ENCODE results near the gene PTX4.
"Not testable (repeated sequence)": the region's sequence is repeated elsewhere in the genome, so short reads cannot be mapped to it uniquely, and the experiment has no call there.

PTX4 gene

GRCh38 chr16:1481906-1482835, 6.6 kb downstream of the PTX4 start:
- DNase-seq (ENCODE audit: low spot score) = no peak

DNA sequence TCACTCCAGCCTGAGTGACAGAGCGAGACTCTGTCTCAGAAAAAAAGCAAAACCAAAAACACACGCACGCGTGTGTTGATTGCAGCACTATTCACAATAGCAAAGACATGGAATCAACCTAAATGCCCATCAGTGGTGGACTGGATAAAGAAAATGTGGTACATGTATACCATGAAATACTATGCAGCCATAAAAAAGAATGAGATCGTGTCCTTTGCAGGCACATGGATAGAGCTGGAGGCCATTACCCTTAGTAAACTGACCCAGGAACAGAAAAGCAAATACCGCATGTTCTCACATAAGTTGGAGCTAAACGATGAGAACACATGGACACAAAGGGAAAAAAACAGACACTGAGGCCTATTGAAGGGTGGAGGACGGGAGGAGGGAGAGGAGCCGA, 9.8 kb downstream of the PTX4 start:
- DNase-seq (ENCODE audit: low spot score) = not testable (repeated sequence)

GRCh38 chr16:1477033-1477432, 11.7 kb downstream of the PTX4 start:
- DNase-seq (ENCODE audit: low spot score) = no peak

DNA sequence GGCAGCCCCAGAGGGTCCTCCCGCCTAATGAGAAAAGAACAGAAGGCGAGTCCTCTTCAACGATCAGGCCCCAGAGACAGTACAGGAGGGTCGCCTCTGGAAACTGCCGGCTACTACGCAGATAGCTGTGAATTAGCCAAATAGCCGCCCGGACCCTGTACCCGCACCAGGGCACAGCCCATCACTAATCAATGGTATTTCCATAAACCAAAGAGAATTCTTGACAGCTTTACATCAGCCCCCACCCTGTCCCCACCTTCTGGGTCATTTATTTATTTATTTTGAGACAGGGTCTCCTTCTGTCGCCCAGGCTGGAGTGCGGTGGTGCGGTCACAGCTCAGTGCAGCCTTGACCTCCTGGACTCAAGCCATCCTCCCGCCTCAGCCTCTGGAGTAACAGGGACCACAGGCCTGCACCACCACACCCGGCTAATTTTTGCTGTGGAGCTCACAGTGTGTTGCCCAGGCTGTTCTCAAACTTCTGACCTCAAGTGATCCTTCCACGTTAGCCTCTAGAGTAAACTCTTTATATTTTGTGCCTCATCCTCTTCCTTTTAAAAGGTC, 13.1 kb downstream of the PTX4 start:
- DNase-seq (ENCODE audit: low spot score) = no peak

DNA sequence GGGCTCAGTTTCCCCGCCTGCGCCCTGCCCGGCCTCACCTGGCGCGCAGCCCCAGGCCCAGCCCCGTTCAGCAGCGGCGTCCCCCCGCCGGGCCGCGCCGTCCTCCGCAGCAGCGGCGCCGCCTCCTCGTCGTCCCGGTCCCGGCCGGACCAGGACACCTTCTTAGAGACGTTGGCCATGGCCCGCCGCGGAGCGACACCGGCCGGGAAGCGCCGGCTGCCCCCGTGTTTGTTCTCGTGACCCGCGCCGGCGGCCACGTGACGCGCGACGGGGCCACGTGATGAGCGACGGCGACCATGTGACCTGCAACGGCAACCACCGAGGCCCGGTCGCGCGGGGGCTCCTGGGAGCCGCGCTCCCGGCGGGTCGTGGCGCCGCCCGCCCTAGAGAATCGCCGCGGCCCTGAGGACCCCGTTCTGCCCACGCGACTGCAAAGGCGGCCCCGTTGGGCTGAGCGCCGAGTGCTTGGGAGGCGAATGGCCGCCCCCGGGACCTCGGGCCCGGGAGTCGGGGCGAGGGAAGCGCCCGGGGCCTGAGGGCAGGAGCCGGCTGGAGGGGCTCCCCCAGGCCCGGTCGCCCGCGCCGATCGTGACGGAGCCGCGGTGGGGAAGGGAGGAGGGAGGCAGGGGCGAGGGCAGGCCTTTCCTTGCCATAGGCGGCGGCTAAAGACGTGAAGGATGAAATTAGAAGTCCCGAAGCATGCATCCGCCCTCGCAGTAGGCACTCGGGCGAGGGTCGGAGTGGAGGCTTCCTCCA, 13.8 kb downstream of the PTX4 start, which contains the start of gene CLCN7:
Gene CLCN7, minus strand, starts transcription at position 233 of the 756 bp plus-strand sequence. Its CDS starts 54 bp downstream, at position 179.
- peak; percentile 71 for DNase-seq (ENCODE audit: low spot score)

DNA sequence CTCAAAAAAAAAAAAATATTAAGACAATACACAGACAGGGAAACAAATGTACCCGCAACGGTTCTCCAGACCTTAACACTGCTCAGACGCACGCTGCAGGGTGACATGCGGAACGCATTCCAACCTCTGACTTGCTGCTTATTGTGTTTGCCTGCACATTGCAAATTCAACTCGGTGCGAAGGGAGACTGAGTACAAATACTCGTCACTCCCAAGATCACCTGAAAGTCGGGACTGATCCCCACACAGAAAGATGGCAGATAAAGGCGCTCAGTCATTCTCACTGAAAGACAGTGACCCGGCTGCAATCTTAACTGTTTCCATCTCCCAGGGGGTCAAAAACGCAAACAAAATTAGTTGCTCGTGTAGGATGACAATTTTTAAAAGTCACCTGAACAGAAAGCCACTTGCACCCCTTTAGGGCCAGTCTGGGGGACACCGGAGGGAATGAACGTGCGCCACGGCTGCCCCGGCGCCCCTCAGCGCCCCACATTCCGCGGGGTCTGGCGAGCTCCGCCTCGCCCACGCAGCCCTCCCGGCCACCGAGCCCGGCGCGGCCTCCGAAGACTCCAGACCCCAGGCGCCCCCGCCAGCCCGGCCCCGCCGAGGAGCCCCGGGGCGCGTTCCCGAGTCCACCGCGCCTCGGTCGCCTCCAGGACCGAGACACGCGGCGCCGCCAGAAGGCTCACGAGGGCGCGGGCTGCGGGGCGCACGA, 14.5 kb downstream of the PTX4 start:
- no peak for DNase-seq (ENCODE audit: low spot score)

DNA sequence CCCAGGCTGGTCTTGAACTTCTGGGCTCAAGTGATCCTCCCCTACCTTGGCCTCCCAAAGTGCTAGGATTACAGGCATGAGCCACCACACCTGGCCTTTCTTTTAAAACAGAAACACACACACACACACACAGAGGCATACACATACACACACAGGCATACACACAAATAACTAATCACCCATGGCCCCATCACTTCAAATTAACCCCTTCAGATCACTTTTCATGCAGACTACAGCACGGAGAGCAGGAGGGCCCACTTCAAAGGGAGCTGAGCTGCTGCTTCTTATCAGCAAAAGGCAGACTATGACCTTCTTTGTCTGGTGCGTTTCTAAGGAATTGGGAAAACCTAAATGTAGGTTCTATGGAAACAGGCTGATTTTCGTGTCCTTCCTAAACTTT, 15.8 kb downstream of the PTX4 start:
- DNase-seq (ENCODE audit: low spot score) = no peak

- DNase-seq (ENCODE audit: low spot score) = no peak
Observed at GRCh38 chr16:1471569-1472194, 17.1 kb downstream of the PTX4 start.

DNA sequence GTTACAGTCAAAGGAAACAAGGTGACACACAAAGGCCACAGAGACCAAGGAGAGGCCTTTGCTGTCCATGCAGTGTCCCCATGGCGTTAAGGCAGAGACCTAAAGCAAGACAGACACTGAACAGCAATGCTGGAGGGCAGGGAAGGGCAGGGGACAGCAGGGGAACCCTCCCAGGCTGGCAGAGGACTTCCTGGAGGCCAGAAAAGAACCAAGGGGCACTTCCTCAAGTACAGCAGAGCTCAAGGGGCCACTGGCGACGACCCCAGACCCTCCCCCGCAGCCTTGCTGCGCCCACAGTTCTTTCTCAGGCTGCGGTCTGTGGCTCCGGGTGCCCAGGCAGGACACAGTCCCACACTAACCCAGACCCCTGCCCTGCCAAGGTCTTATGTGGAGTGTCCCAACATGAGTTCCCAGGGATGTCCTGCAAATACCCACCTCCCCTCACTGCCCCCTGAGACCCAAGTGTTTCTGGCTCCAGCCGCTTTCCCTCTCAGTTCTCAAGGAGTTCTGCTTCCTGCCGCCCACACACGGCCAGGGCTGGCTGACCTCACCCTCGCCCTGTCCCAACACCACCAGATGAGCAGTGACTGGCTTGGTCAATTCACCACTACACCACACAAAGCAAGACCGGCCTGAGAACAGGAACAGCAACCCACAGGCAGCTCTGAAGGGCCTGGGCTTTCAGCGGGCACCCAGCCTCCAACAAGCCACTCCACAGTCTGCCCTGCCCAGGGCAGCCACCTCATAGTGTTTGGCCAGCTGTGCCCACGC, 18.1 kb downstream of the PTX4 start:
- no peak for DNase-seq (ENCODE audit: low spot score)

- no peak for DNase-seq (ENCODE audit: low spot score)
Observed at GRCh38 chr16:1469693-1470201, 19.0 kb downstream of the PTX4 start.

GRCh38 chr16:1469141-1469540, 19.6 kb downstream of the PTX4 start:
- not testable (repeated sequence) for DNase-seq (ENCODE audit: low spot score)

- DNase-seq (ENCODE audit: low spot score) = no peak
Observed at GRCh38 chr16:1468426-1468810, 20.3 kb downstream of the PTX4 start.

DNA sequence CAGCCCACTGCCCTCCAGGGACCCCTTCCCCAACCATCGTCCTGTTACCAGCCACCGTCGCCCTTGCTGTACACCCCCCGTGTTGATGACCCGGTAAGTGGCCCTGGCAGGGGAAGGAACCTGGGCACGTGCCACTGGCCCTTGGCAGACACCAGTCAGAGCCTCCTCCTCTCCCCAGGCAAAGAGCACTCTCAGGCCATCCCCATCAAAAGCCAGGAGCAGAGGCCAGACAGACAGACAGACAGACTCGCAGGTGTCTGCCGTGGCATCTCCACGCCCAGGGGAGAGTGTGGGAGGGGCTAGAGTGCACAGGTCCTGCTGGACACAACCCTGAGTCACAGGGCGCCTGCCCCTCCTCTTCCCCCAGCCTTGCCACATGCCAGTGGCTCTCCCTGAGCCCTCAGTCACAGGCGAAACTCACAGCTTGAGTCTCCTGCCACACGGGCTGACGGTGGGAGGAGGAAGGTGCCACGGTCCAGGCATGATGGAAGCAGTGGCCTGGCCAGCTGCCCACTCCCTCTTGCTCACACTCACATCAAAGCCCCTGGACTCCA, 21.7 kb downstream of the PTX4 start:
- DNase-seq (ENCODE audit: low spot score) = no peak

GRCh38 chr16:1466054-1466453, 22.7 kb downstream of the PTX4 start:
- DNase-seq (ENCODE audit: low spot score) = no peak

DNA sequence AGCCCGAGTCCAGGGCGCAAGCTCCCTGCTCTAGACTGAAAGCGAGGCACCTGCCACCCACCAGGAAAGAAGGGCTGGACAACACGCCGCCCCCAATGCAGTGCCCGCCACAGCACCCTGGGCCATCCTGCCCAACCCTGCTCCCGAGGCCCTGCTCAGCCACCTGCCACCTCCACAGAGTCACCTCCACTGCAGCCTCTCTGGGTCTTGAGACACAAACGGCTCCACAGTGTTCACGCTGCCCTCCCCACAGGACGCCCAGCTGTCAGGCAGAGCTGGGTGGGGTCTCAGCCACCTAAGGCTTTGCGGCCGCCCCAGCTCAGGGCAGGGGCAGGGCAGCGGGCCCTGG, 23.2 kb downstream of the PTX4 start:
- no peak for DNase-seq (ENCODE audit: low spot score)

DNA sequence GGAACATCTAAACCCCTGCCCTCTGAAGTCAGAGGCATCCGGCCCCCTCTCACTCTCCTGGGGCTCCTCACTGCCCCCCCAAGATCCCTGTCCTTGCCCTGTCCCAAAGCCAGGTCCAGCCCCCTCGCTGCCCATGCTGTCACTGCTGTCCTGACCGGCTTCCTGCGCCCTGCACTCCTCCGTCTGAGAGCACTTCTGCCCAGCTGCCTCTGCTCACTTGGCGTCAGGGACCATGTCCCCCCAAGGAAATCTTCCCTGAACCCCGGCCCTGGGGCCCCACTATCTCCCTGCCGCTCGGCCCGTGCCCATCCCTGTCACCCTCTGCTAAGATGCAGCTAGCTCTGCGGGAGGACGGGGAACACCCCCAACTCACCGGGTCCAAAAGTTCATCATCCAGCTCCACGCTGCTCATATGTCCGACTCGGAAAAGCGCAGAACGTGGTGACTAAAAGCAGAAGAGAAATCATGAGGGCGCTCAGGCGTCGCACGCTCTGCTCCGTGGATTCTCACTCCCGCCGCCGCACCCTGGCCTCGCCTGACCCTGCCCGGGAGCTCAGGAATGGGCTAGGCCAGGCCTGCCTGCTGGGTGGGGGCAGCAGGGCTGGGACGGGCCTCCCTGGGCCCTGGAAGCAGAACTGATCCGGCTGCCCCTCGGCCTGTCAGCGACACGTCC, 23.7 kb downstream of the PTX4 start:
- DNase-seq (ENCODE audit: low spot score) = no peak

DNA sequence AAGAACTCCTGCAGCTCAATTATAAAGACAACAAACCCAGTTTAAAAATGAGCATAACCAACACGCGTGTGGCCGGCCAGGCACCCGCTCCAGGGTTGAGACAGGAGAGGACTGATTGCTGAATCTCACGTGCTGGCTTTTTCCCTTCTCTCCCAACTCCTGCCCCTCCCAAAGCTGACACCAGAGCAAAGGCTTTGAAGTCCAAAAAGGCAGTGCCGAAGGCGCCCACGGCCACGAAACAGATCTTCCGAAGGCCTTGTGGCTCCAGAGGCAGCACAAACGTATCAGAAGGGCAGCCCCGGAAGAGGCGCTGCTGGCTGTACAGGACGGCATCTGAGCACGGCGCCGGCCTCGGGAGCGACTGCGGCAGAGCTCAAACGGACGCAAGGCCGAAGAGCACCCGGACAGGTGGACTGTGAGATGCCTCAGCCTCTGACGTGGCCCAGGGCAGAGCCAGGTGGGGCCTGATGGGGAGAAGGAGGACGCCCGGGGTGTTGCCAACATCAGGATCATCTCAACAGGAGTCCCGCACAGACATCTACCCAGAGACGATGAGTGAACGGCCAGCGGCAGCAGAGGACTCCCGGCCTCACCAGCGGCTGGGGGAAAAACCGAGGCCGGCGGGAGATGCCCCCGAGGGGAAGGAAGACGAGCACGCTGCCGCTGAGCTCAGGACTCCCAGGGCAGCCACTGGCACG, 24.4 kb downstream of the PTX4 start:
- DNase-seq (ENCODE audit: low spot score) = no peak

- no peak for DNase-seq (ENCODE audit: low spot score)
Observed at GRCh38 chr16:1461146-1461545, 27.6 kb downstream of the PTX4 start.

DNA sequence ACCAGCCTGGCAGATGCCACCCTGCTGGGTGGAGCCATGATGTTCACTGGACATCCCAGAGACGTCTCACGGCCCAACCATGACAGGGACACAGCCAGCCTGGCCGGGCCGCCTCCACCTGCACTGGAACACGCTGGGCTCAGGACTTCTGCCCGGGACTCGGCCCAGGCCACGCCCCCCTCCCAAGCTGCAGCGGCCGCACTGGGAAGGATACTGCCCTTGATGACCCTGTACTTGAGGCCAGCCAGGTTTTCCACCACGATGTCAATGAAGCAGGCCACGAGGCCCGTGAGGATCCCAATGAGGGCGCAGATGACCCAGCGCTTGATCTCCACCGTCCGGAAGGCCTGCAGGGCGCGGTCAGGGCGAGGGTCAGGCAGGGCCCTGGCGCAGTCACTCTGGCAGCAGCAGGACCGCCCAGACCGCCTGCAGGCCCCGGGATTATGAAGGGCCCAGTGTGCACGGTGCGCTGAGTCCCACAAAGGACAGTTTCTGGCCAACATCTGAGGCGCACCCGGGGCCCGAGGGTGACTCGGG, 28.1 kb downstream of the PTX4 start:
- DNase-seq (ENCODE audit: low spot score) = no peak
